A172 (cell line): Measurements from ENCODE around the gene COX6A2. TPM values are rescaled to one million over a fixed set of nuclear protein-coding genes. Genes with fewer than 3 reads are reported as not detected.
A peak's percentile ranks its signal among the peaks of the same experiment; 100 is the strongest.

Experiments
- DNase-seq: peaks from one replicate; pipeline ENCODE4 v3.0.0-alpha.2; 2015; ENCODE audit warnings: low spot score
- total RNA-seq: library from RNA; depleted of rRNA; stranded (reverse); fragments of >200 nt; shearing (Covaris generic); gene quantifications from 2 replicates; pipeline ENCODE4 v1.2.3, GENCODE V29; 2014; rRNA removed

The COX6A2 gene
- not detected in 2 replicates for total RNA-seq

GRCh38 chr16:31428279-31428597 is at the start of gene COX6A2:
Gene COX6A2, minus strand, starts transcription at chr16:31428360. Its CDS starts 35 bp downstream, at chr16:31428325.
- DNase-seq, result no peak

GRCh38 chr16:31477220-31478216 is 49.4 kb upstream of the COX6A2 start:
- DNase-seq, result no peak

GRCh38 chr16:31476303-31477219 is 48.4 kb upstream of the COX6A2 start:
- no peak for DNase-seq

GRCh38 chr16:31475946-31476302 is 47.8 kb upstream of the COX6A2 start:
- no peak for DNase-seq

- no peak for DNase-seq
Measured at GRCh38 chr16:31474773-31475738, 46.9 kb upstream of the COX6A2 start.

- DNase-seq, result no peak
Measured at GRCh38 chr16:31474173-31474714, 46.1 kb upstream of the COX6A2 start.

- no peak for DNase-seq
Measured at GRCh38 chr16:31473264-31473984, 45.3 kb upstream of the COX6A2 start.

- DNase-seq, result peak; percentile 87
Measured at GRCh38 chr16:31472709-31473203, 44.6 kb upstream of the COX6A2 start.

- peak; percentile 59 for DNase-seq
Measured at GRCh38 chr16:31471875-31472708, 43.9 kb upstream of the COX6A2 start, which contains the start of gene TGFB1I1. Gene TGFB1I1, plus strand, starts transcription at chr16:31472152. Its CDS starts 37 bp downstream, at chr16:31472189.

- no peak for DNase-seq
Measured at GRCh38 chr16:31471241-31471874, 43.2 kb upstream of the COX6A2 start.

- DNase-seq, result no peak
Measured at GRCh38 chr16:31470615-31471014, 42.5 kb upstream of the COX6A2 start.

GRCh38 chr16:31467858-31468257 is 39.7 kb upstream of the COX6A2 start:
- DNase-seq, result no peak

- no peak for DNase-seq
Measured at GRCh38 chr16:31467151-31467773, 39.1 kb upstream of the COX6A2 start.

GRCh38 chr16:31466381-31466841 is 38.3 kb upstream of the COX6A2 start:
- DNase-seq, result no peak

GRCh38 chr16:31465788-31466370 is 37.7 kb upstream of the COX6A2 start:
- no peak for DNase-seq

- DNase-seq, result no peak
Measured at GRCh38 chr16:31464781-31465260, 36.7 kb upstream of the COX6A2 start.

- DNase-seq, result no peak
Measured at GRCh38 chr16:31464348-31464769, 36.2 kb upstream of the COX6A2 start.
